Neural cell (in vitro differentiated cells): ENCODE data around the gene RMI2. TPM values are rescaled to one million over a fixed set of nuclear protein-coding genes. Genes with fewer than 3 reads are reported as not detected.

Experiments
- H2AFZ ChIP-seq: fragments of 200-600, 300-800 bp; sonication (generic), shearing (Covaris generic); 2 replicates; pipeline ENCODE4 v1.6.0; 2014; ENCODE audit warnings: low read depth, mild to moderate bottlenecking, antibody characterized with exemption, low read length, moderate library complexity
- H3F3A ChIP-seq: fragments of 200-600 bp; shearing (Covaris generic); 2 replicates; pipeline ENCODE4 v1.6.1; 2016; ENCODE audit warnings: mild to moderate bottlenecking, moderate library complexity, mixed read lengths, antibody characterized with exemption, low read length; ENCODE audit not compliant: insufficient read depth, poor library complexity, severe bottlenecking
- H3K27ac ChIP-seq: fragments of 200-600, 300-800 bp; sonication (generic), shearing (Covaris generic); 2 replicates; pipeline ENCODE4 v1.5.1; 2014; ENCODE audit warnings: mild to moderate bottlenecking, low read length, moderate library complexity
- H3K27me3 ChIP-seq: fragments of 300-800, 200-600 bp; sonication (generic), shearing (Covaris generic); 2 replicates; pipeline ENCODE4 v1.6.0; 2014; ENCODE audit warnings: mild to moderate bottlenecking, low read depth, low read length, moderate library complexity; ENCODE audit not compliant: insufficient read depth
- H3K36me3 ChIP-seq: fragments of 300-800, 200-600 bp; sonication (generic), shearing (Covaris generic); 2 replicates; pipeline ENCODE4 v1.5.1; 2014; ENCODE audit warnings: mild to moderate bottlenecking, antibody characterized with exemption, low read length, moderate library complexity; ENCODE audit not compliant: insufficient read depth
- H3K4me2 ChIP-seq: fragments of 300-800, 200-600 bp; sonication (generic), shearing (Covaris generic); 2 replicates; pipeline ENCODE4 v1.6.0; 2014; ENCODE audit warnings: mild to moderate bottlenecking, low read length
- H3K4me3 ChIP-seq: fragments of 300-800, 200-600 bp; sonication (generic), shearing (Covaris generic); 2 replicates; pipeline ENCODE4 v1.5.1; 2014; ENCODE audit warnings: mild to moderate bottlenecking, low read length, moderate library complexity
- H3K79me2 ChIP-seq: fragments of 200-600 bp; shearing (Covaris generic); replicated peaks from 2 replicates; pipeline ENCODE4 v1.6.0; 2014; ENCODE audit warnings: mild to moderate bottlenecking, low read length, moderate library complexity; ENCODE audit not compliant: insufficient read depth
- H3K9ac ChIP-seq: fragments of 300-800, 200-600 bp; sonication (generic), shearing (Covaris generic); 2 replicates; pipeline ENCODE4 v1.6.1; 2016; ENCODE audit warnings: mild to moderate bottlenecking, low read length, mixed read lengths
- H3K9me2 ChIP-seq: fragments of 200-600 bp; shearing (Covaris generic); 2 replicates; pipeline ENCODE4 v1.6.1; 2016; ENCODE audit warnings: mild to moderate bottlenecking, low read length, mixed read lengths; ENCODE audit not compliant: insufficient read depth
- H3K9me3 ChIP-seq: fragments of 200-600, 300-800 bp; sonication (generic), shearing (Covaris generic); 2 replicates; pipeline ENCODE4 v1.6.1; 2016; ENCODE audit warnings: mild to moderate bottlenecking, mixed run types, low read length, moderate library complexity, mixed read lengths
- H4K20me1 ChIP-seq: fragments of 200-600 bp; shearing (Covaris generic); 2 replicates; pipeline ENCODE4 v1.6.1; 2016; ENCODE audit warnings: mild to moderate bottlenecking, mixed run types; ENCODE audit not compliant: insufficient read depth
- CTCF ChIP-seq: fragments of 450-650 bp; IDR thresholded peaks from 2 replicates; pipeline ENCODE4 v1.5.1; 2014; ENCODE audit warnings: antibody characterized with exemption, mild to moderate bottlenecking, moderate library complexity; ENCODE audit not compliant: poor library complexity, severe bottlenecking
- EP300 ChIP-seq: fragments of 450-650 bp; conservative IDR thresholded peaks from 2 replicates; pipeline ENCODE4 v1.6.1; 2014; ENCODE audit warnings: antibody characterized with exemption, mild to moderate bottlenecking, moderate library complexity; ENCODE audit not compliant: poor library complexity, severe bottlenecking
- EZH2 ChIP-seq: fragments of 200-600, 300-800 bp; shearing (Covaris generic), sonication (generic); IDR thresholded peaks from 2 replicates; pipeline ENCODE4 v1.6.1; 2014; ENCODE audit warnings: antibody characterized with exemption, low read length, borderline replicate concordance, mild to moderate bottlenecking; ENCODE audit not compliant: insufficient read depth, poor library complexity, severe bottlenecking
- MXI1 ChIP-seq: fragments of 450-650 bp; conservative IDR thresholded peaks from 2 replicates; pipeline ENCODE4 v1.6.1; 2014; ENCODE audit warnings: antibody characterized with exemption, mild to moderate bottlenecking; ENCODE audit not compliant: poor library complexity, severe bottlenecking
- POLR2AphosphoS5 ChIP-seq: IDR thresholded peaks from 2 replicates; pipeline ENCODE4 v1.6.1; 2012
- RAD21 ChIP-seq: fragments of 450-650 bp; conservative IDR thresholded peaks from 2 replicates; pipeline ENCODE4 v1.6.1; 2014; ENCODE audit warnings: antibody characterized with exemption, mild to moderate bottlenecking, moderate library complexity
- REST ChIP-seq: IDR thresholded peaks from 2 replicates; pipeline ENCODE4 v1.6.1; 2012; ENCODE audit warnings: borderline replicate concordance
- SMC3 ChIP-seq: fragments of 450-650 bp; conservative IDR thresholded peaks from 2 replicates; pipeline ENCODE4 v1.6.1; 2014; ENCODE audit warnings: antibody characterized with exemption, mild to moderate bottlenecking, moderate library complexity; ENCODE audit not compliant: poor library complexity
- TAF1 ChIP-seq: IDR thresholded peaks from 2 replicates; pipeline ENCODE4 v1.6.1; 2012; ENCODE audit warnings: low read depth
- polyA plus RNA-seq: library from polyadenylated mRNA; depleted of rRNA; stranded (reverse); fragments of >200 nt; gene quantifications from 2 replicates; pipeline ENCODE4 v1.2.3, GENCODE V29; 2014

RMI2 gene
- polyA plus RNA-seq, 1 donor from 2014 or later: 0.48 TPM

GRCh38 chr16:11327277-11328171, 17.7 kb upstream of the RMI2 start:
- Histone ChIP-seq H2AFZ (no peak overlapping the region), H3K9me2 (no peaks in the 10 kb centered on the region), H3K4me3 (no peak overlapping the region), H3K4me2 (no peak overlapping the region), H3K79me2 (no peaks in the 10 kb centered on the region), H3K9me3 (no peaks in the 10 kb centered on the region), H3K27me3 (no peaks in the 10 kb centered on the region), H3F3A (no peaks in the 10 kb centered on the region), H3K36me3 (no peaks in the 10 kb centered on the region), H3K27ac (no peak overlapping the region), H3K9ac (no peak overlapping the region), H4K20me1 (no peaks in the 10 kb centered on the region)
- TF ChIP-seq TAF1 (no peak), EP300 (no peak), EZH2 (no peak), SMC3 (no peak), REST (no peak), MXI1 (no peak), RAD21 (no peak), POLR2AphosphoS5 (no peak), CTCF (no peak)

- Histone ChIP-seq H3K4me3 (peak overlapping the region; percentile 29), H3K36me3 (no peaks in the 10 kb centered on the region), H3K9me2 (no peaks in the 10 kb centered on the region), H3K9ac (no peak overlapping the region), H3K79me2 (no peaks in the 10 kb centered on the region), H3K27me3 (no peaks in the 10 kb centered on the region), H3K9me3 (no peaks in the 10 kb centered on the region), H3K27ac (no peak overlapping the region), H4K20me1 (no peaks in the 10 kb centered on the region), H2AFZ (no peak overlapping the region), H3K4me2 (no peak overlapping the region), H3F3A (no peaks in the 10 kb centered on the region)
- no peak for TF ChIP-seq CTCF
- no peak for TF ChIP-seq EZH2
- no peak for TF ChIP-seq EP300
- no peak for TF ChIP-seq MXI1
- TF ChIP-seq POLR2AphosphoS5: no peak
- no peak for TF ChIP-seq SMC3
- no peak for TF ChIP-seq TAF1
Measured at GRCh38 chr16:11328172-11329070, 16.8 kb upstream of the RMI2 start.
